ENCODE data around the gene MIF4GD. TPM values are rescaled to one million over a fixed set of nuclear protein-coding genes. Genes with fewer than 3 reads are reported as not detected.
A peak's percentile ranks its signal among the peaks of the same experiment; 100 is the strongest.

Gene MIF4GD
- total RNA-seq, 1 donor from 2014 or later = 16.3 TPM

- Mint-ChIP-seq H3K36me3 (ENCODE audit: insufficient read depth) (no peaks in the 10 kb centered on the region), H3K4me3 (ENCODE audit: low read depth) (peak overlapping the region; percentile 88), H3K4me1 (ENCODE audit: low read depth) (peaks cover 9% of the 10 kb centered on the region), H3K27me3 (no peaks in the 10 kb centered on the region), H3K9me3 (ENCODE audit: low read depth) (no peaks in the 10 kb centered on the region), H3K27ac (peak overlapping the region; percentile 95)
- DNase-seq (ENCODE audit: low spot score, unreplicated experiment) = no peak
- TF ChIP-seq CTCF (IDR thresholded peaks at IDR 0.05; ENCODE audit: unreplicated experiment) = peak; percentile 20
These were observed 18.9 kb upstream of the MIF4GD start for GRCh38 chr17:75289832-75290337.

GRCh38 chr17:75289115-75289831 is 18.2 kb upstream of the MIF4GD start, which contains the start of gene SLC25A19:
Gene SLC25A19 (minus strand): TSS chr17:75289433. CDS start chr17:75286764, 2,669 bp downstream.
- H3K36me3 Mint-ChIP-seq (ENCODE audit: insufficient read depth) = no peaks in the 10 kb centered on the region
- peak; percentile 90 for DNase-seq (ENCODE audit: low spot score, unreplicated experiment)
- peaks cover 8% of the 10 kb centered on the region for H3K4me1 Mint-ChIP-seq (ENCODE audit: low read depth)
- H3K9me3 Mint-ChIP-seq (ENCODE audit: low read depth) = no peaks in the 10 kb centered on the region
- H3K27ac Mint-ChIP-seq = peak within 1 kb of the TSS; percentile 95
- TF ChIP-seq CTCF (IDR thresholded peaks at IDR 0.05; ENCODE audit: unreplicated experiment) = peak; percentile 50
- no peaks in the 10 kb centered on the region for H3K27me3 Mint-ChIP-seq
- H3K4me3 Mint-ChIP-seq (ENCODE audit: low read depth) = peak within 1 kb of the TSS; percentile 88

GRCh38 chr17:75288770-75289114 is 17.7 kb upstream of the MIF4GD start:
- no peaks in the 10 kb centered on the region for H3K36me3 Mint-ChIP-seq (ENCODE audit: insufficient read depth)
- no peaks in the 10 kb centered on the region for H3K9me3 Mint-ChIP-seq (ENCODE audit: low read depth)
- peak; percentile 25 for DNase-seq (ENCODE audit: low spot score, unreplicated experiment)
- peak overlapping the region; percentile 88 for H3K4me3 Mint-ChIP-seq (ENCODE audit: low read depth)
- H3K4me1 Mint-ChIP-seq (ENCODE audit: low read depth) = peaks cover 6% of the 10 kb centered on the region
- TF ChIP-seq CTCF (IDR thresholded peaks at IDR 0.05; ENCODE audit: unreplicated experiment) = no peak
- no peaks in the 10 kb centered on the region for H3K27me3 Mint-ChIP-seq
- peak overlapping the region; percentile 91 for H3K27ac Mint-ChIP-seq

GRCh38 chr17:75288359-75288758 is 17.3 kb upstream of the MIF4GD start:
- peaks cover 6% of the 10 kb centered on the region for H3K4me1 Mint-ChIP-seq (ENCODE audit: low read depth)
- peak overlapping the region; percentile 70 for H3K27ac Mint-ChIP-seq
- no peak for TF ChIP-seq CTCF (IDR thresholded peaks at IDR 0.05; ENCODE audit: unreplicated experiment)
- H3K9me3 Mint-ChIP-seq (ENCODE audit: low read depth) = no peaks in the 10 kb centered on the region
- no peaks in the 10 kb centered on the region for H3K27me3 Mint-ChIP-seq
- peak overlapping the region; percentile 88 for H3K4me3 Mint-ChIP-seq (ENCODE audit: low read depth)
- peaks cover 2% of the 10 kb centered on the region for H3K36me3 Mint-ChIP-seq (ENCODE audit: insufficient read depth)
- no peak for DNase-seq (ENCODE audit: low spot score, unreplicated experiment)

GRCh38 chr17:75287221-75287620 is 16.2 kb upstream of the MIF4GD start:
- Mint-ChIP-seq H3K4me3 (ENCODE audit: low read depth) (peak overlapping the region; percentile 16), H3K27me3 (no peaks in the 10 kb centered on the region), H3K36me3 (ENCODE audit: insufficient read depth) (peaks cover 3% of the 10 kb centered on the region), H3K27ac (no peak overlapping the region), H3K4me1 (ENCODE audit: low read depth) (peaks cover 6% of the 10 kb centered on the region), H3K9me3 (ENCODE audit: low read depth) (no peaks in the 10 kb centered on the region)
- DNase-seq (ENCODE audit: low spot score, unreplicated experiment) = no peak
- no peak for TF ChIP-seq CTCF (IDR thresholded peaks at IDR 0.05; ENCODE audit: unreplicated experiment)
